GM21717 (cell line): Measurements from ENCODE around the gene BCL2A1.
"Not testable (repeated sequence)": the region's sequence is repeated elsewhere in the genome, so short reads cannot be mapped to it uniquely, and the experiment has no call there.

Experiments used
- ATAC-seq: cut with Tn5 transposase; IDR thresholded peaks from one replicate; pipeline ENCODE4 v1.9.1; 2021; ENCODE audit warnings: mild to moderate bottlenecking, moderate library complexity; ENCODE audit not compliant: unreplicated experiment

Gene BCL2A1

DNA sequence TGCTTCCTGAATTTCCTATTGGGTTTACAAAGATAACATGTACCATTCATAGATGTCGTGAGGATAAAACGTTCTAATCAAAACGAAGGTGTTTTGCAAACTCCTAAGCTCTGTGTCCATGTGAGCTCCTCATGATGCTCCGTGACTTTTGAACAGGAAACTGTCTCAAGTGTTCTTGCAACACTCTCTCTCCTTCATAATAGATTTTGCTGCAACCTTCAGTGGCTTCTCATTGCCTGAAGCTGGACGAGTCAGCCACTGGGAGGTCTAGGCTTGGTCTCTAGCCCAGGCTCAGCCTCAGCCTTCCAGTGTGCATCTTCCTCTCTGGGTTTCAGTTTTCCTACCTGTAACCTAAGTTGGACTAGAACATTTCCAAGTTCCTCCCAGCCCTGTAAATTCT lies 18.7 kb upstream of the BCL2A1 start:
- ATAC-seq: no peak

GRCh38 chr15:79989183-79989582 lies 18.2 kb upstream of the BCL2A1 start:
- no peak for ATAC-seq

- ATAC-seq: no peak
Observed at GRCh38 chr15:79988448-79989117, 17.6 kb upstream of the BCL2A1 start.

GRCh38 chr15:79987969-79988368 lies 17.0 kb upstream of the BCL2A1 start:
- ATAC-seq: no peak

- no peak for ATAC-seq
Observed at GRCh38 chr15:79987569-79987955, 16.6 kb upstream of the BCL2A1 start.

- ATAC-seq: peak; percentile 21
Observed at GRCh38 chr15:79981831-79982455, 10.9 kb upstream of the BCL2A1 start.

GRCh38 chr15:79978655-79979514 lies 7.9 kb upstream of the BCL2A1 start:
- peak; percentile 78 for ATAC-seq

DNA sequence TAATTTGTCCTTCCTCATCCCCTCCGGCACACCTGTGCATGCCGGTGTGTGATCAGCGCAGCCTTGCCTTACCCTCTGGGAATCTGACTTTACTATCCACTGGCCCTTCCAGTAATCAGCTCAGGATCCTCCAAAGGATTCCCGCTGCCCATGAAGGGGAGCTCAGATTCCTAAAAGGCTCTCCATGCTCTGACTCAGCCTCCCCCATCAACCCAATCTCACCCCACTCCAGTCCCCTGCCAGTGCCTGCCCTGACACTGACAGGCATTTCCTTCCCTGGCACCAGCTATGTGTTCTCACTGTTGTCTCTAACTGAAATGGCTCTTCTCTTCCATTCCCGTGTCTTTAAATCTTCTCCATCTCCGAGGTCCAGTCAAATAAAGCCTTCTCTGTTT lies 7.3 kb upstream of the BCL2A1 start:
- no peak for ATAC-seq

DNA sequence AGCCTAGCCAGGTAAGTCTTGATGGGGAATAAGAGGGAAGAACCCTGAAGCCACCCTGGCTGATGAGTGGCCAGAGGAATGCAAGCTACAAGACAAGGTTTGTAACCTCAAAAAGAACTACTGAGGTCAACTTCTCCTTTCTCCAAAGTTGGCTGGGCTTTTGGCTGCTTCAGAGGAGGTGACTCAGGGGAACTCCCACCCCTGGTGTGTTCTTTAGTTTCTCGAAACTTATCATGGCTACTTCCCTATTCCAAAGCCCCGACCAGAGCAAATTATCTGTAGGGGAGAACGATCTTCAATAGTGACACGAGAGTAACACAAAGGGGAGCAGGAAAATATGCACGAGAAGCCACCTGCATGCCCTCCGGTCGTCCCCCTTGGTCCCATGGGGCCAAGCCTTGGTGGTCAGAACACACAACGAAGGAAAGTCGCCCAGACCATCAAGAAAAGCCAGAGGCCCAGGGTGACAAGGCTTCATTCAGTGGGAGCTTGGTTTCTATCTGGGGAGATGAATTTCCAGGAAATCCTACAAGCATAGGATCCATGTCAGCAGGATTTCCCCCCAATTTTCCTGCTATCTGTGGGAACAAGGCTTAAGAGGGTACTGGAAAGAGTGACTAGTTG lies 6.5 kb upstream of the BCL2A1 start:
- ATAC-seq: peak; percentile 48

DNA sequence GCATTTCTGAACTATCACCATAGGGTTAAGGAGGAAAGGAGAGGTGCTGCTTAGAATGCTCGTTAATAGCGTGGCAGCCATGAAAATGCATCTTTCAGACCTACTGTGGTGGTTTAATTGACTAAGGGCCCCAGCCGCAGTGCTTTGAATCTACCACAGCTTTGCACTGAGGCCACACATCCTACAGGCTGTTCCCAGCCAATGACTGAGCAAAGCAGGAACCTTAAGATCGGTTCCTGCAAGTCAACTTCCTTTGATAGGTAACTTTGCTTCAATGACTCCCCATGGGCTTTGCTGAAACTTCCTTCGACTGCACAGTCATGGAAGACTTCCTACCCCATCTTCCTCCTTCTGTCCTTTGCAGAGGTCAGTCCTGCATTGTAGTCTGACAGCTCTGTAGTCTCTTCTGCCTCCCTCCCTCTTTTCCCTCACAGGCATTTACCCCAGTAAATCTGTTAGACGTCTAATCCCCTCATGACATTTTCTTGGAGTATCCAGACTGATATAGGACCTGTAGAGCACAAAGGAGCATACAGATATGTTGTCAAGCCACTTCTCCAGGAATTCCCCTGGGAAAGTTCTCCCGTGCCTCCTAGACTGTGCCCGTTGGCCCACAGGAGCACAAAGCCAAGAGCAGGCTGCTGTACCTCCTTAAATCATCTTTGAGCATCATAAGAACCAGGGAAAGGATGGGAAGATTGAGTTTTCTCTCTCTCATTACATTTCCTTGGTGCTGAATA lies 2.6 kb upstream of the BCL2A1 start:
- ATAC-seq: no peak

DNA sequence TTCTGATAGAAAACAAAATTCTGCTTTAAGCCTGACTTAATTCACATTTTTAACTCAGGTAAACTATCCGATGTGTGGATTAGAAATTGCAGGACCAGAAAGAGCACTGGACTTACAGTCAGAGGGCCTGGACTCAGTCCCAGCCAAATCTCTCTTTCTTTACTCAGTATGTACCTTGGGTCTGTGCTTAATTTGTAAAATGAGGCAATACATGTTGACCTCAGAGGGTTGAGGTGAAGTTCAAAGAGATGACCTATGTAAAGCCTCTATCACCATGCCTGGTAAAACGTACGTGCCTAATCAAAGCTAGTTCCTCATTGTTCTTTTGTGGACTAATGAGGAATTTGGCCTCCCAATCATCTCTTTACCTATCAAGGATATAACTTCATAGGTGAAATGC lies 1.9 kb upstream of the BCL2A1 start:
- no peak for ATAC-seq

DNA sequence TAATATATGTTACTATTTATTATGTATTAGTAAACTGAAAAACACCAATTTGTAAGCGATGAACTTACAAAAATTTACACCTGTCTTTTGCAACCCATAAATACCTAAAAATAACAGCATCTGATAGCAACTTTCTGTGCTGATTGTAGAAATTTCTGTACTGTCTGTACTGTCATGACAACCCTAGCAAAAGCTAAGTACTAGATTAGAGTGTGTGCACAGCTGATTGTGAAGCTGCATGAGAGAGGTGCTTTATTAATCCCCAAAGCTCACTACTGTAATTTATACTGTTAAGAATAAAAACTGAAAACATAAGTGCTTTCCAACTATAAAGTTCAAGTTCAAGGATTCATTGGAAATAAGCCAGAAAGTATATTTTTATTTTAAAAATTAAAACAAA lies 815 bp downstream of the BCL2A1 start:
- no peak for ATAC-seq

GRCh38 chr15:79969146-79969545 lies 1.9 kb downstream of the BCL2A1 start:
- no peak for ATAC-seq

DNA sequence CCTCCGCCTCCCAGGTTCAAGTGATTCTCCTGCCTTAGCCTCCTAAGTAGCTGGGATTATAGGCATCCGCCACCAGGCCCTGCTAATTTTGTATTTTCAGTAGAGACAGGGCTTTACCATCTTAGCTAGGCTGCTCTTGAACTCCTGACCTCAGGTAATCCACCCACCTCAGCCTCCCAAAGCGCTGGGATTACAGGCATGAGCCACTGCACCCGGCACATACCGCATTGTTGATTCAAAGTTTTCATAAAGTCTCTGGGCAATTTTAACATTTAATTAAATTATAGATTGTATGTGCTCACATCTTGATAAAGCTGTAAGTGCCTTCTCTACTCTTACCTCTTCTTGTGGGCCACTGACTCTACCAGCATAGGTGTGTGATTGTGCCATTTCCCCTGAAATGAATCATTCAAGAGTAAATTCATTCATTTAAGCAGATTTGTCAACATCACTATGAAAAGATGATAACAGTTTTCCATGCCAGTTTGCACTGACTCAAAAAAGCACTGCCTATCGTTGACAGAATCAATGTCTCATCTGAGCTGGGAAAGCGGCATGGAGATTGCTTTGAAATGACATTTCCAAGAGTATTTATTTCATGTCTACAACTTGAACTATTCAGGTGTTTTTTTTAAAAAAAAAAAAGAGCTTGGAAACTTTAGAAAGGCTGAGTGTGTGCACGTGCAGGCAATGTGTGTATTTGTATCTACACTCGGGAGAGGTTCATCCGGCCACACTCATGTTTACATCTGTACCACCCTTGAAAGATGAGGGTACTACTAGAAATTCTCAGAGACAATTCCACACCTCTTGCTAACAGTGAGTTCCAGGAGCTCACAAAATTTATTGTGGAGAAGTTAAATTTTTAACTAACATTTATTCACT lies 3.5 kb downstream of the BCL2A1 start:
- ATAC-seq: no peak

DNA sequence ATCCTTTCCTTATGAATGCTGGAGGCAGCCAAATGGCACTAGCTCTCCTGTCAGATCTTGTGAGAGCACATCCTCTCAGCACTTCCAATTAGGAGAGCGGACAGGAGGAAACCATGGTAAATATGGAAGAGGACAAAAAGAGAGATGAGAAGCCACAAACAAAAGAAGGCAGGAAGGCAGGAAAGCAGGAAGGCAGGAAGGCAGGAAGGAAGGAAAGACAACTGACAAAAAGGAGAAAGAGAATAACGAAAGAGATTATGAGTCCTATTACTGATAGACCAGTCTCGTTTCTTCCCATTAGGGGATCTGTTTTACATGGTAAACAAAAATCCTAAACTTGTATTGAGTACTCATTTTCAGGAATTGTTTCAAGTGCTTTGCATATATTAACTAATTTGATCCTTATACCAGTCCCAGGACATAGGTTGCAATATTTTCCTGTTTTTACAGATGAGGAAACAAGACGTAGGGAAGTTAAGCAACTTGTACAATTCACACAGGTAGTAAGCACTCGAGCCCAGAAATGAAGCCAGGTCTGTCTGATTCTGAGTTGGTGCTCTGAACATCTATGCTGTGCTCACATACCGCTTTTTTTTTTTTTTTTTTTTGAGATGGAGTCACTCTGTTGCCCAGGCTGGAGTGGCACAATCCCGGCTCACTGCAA lies 4.2 kb downstream of the BCL2A1 start:
- ATAC-seq: no peak

GRCh38 chr15:79965846-79966630 lies 5.0 kb downstream of the BCL2A1 start:
- ATAC-seq: peak; percentile 36

DNA sequence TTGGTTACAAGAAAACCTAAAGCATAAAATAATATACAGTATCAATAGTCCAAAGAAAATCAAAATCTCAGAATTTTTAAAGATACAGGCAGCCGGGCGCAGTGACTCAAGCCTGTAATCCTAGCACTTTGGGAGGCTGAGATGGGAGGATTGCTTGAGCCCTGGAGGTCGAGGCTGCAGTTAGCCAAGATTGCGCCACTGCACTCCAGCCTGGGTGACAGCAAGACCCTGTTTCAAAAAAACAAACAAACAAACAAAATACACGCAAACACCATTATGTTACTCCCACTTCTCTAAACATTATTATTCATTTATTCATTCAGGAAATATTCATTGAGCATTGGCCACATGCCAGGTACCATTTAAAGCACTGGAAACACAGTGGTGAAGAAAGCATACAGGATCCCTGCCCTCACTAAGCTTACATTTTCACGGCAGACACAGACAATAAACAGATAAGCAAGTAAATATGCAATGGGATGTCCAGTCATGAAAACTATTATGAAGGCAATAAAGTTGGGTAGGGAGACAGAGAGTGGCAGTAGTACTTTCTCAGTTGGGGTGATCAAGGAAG lies 6.7 kb downstream of the BCL2A1 start:
- ATAC-seq: no peak

DNA sequence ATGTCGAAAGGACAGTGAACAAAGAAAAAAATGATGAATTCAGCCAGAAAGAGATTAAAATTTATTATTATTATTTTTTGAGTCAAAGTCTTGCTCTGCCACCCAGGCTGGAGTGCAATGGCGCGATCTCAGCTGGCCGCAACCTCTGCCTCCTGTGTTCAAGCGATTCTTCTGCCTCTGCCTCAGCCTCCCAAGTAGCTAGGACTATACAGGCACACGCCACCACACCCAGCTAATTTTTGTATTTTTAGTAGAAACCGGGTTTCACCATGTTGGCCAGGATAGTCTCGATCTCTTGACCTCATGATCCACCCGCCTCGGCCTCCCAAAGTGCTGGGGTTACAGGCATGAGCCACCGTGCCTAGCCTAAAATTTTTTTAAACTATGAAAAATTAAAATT lies 8.1 kb downstream of the BCL2A1 start:
- not testable (repeated sequence) for ATAC-seq
